Amniotic stem cell (primary cell): ENCODE results near the gene SNTB2.
"Not testable (repeated sequence)": the region's sequence is repeated elsewhere in the genome, so short reads cannot be mapped to it uniquely, and the experiment has no call there.

ENCODE experiments used
- DNase-seq: peaks from one replicate; lab custom pipeline; 2025; lab: John Stamatoyannopoulos, UW

Gene SNTB2

GRCh38 chr16:69237296-69237695 is 50.3 kb downstream of the SNTB2 start:
- no peak for DNase-seq

- no peak for DNase-seq
Measured at GRCh38 chr16:69239851-69240250, 52.9 kb downstream of the SNTB2 start.

DNA sequence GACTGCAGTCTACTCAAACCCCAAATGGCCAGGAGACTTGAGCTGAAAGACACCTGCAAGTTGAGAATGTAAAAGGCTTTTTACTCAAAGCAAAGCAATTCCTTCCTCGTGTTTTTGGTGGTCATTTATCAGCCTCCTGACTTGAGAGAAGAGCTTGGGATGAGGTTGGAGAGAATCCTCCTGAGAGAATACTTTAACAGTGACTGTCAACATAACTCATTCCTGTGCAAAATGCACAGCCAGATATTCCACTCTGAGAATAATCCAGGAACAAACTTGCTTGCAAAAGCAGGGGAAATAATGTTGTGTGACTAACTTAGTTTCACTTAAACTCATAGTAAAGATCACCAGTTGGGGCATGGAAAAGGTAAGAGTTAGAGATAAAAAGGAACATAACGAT is 53.4 kb downstream of the SNTB2 start:
- DNase-seq = no peak

GRCh38 chr16:69241926-69242325 is 55.0 kb downstream of the SNTB2 start:
- no peak for DNase-seq

GRCh38 chr16:69243479-69243878 is 56.5 kb downstream of the SNTB2 start:
- DNase-seq = no peak

DNA sequence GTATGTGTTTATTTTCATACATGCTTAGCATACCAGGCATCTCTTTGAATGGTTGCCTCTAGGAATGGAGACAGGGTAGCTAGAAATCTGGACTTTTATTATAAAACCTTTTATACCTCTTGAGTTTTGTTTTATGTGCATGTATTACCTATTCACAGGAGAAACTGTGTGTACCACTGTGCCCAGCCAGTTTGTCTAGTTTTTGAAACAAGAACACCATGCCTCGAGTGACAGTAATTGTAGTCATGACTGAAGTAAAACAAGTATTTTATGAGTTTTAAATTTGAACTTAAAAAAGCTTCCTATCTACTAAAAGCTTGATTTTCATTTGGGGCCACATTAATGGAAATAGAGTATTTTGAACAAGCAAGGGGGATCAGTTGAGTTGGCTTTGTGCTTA is 57.4 kb downstream of the SNTB2 start:
- DNase-seq = no peak

- no peak for DNase-seq
Measured at GRCh38 chr16:69250081-69250480, 63.1 kb downstream of the SNTB2 start.

DNA sequence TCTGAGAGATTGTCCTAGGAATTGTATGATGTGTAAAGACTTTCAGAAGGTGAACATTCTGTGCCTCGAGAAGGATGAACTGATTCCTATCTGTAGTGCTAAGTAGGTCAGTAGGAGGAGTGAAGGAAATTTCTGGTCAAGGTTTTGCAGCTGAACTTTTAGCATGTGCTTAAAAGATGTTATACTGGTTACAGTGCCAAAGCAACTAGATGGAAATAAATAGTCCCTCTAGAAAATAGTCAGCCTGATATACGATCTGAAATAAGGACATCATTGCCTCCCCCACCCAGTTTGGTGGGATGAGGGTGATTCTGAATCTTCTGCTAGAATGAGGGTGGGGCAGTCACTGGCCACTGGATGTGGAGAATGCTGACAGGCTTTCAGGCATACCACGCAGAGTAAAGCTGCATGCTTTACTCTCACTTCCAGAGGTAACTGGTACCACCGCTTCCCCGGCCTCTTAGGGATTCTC is 66.9 kb downstream of the SNTB2 start:
- DNase-seq = no peak

- not testable (repeated sequence) for DNase-seq
Measured at GRCh38 chr16:69259428-69259764, 72.4 kb downstream of the SNTB2 start.

DNA sequence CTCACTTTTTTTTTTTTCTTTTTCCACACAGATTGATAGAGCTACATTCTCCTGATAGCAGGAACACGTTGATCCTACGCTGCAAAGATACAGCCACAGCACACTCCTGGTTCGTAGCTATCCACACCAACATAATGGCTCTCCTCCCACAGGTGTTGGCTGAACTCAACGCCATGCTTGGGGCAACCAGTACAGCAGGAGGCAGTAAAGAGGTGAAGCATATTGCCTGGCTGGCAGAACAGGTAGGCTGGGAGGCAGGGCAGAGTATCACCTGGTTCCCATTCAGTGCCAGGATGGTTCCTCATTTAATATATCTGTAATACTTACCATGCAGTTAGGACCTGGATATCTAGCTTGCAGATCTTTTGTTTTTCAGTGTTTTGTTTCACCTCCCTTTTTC is 73.1 kb downstream of the SNTB2 start:
- DNase-seq = no peak

DNA sequence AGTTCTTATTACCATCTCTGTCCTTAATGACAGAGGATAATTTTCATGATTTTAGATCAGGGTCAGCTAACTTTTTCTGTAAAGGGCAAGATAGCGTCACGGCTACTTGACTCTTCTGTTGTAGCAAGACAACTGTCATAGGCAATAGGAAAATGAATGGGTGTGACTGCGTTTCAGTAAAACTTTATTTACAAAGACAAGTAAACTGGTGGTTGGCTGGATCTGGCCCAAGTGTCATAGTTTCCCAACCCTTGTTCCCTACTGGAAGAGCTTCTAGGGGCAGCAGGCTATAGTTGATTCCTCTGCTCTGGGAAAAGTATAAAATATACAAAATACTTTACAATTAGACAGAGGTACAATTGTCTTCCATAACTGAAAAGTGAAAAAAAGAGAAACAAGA is 73.5 kb downstream of the SNTB2 start:
- DNase-seq = no peak

- no peak for DNase-seq
Measured at GRCh38 chr16:69266334-69267063, 79.5 kb downstream of the SNTB2 start.

GRCh38 chr16:69267633-69268032 is 80.7 kb downstream of the SNTB2 start:
- no peak for DNase-seq

DNA sequence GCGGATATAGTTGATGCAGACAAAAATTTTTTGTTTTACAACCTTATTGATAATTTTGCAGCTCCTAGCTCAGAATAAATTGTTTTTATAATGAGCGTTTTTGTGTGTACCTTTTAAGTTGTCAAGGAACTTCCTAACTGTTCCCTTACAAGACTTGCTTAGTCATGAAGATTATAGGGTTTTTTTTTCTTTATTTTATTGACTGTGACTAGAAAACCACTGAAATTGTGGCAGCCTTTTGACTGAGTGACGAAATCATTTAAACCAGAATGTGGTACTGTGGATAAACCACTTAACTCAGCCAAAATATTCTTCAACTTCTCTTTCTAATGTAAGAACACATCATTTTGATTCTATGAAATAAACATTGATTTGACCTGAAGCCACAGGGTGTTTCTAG is 83.4 kb downstream of the SNTB2 start:
- no peak for DNase-seq

- DNase-seq = no peak
Measured at GRCh38 chr16:69270831-69271230, 83.9 kb downstream of the SNTB2 start.

DNA sequence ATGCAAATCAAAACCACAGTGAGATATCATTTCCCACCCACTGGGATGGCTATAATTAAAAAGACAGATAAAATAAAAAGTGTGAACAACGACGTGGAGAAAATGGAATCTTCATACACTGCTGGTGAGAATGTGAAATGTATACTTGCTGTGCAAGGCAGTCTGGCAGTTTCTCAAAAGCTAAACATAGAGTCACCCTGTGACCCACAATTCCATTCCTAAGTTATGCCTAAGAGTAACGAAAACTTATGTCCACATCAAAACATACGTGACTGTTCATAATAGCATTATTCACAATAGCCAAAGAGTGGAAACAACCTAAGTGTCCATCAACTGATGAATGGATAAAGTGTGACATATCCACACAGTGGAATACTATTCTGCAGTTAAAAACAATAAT is 86.0 kb downstream of the SNTB2 start:
- no peak for DNase-seq

DNA sequence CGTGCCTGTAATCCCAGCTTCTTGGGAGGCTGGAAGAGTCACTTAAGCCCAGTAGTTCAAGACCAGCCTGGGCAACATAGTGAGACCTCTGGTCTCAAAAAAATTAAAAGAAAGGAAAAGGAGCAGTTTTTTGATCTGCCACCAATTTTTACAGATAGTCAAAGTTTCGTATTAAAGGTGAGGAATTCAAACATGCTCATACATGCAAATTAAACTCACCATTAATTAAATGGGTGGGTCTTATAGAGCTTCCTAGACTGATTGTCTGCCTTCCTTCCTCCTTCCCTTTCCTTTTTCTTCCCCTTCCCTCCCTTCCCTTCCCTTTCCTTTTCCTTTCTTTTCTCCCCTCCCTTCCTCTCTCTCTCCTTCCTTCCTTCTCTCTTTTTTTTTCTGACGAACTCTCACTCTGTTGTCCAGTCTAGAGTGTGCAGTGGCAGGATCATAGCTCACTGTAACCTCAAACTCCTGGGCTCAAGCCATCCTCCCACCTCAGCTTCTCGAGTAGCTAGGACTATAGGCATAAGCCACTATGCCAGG is 87.8 kb downstream of the SNTB2 start:
- DNase-seq = no peak

GRCh38 chr16:69276148-69277115 is 89.5 kb downstream of the SNTB2 start:
- peak; percentile 91 for DNase-seq

- no peak for DNase-seq
Measured at GRCh38 chr16:69277413-69277812, 90.4 kb downstream of the SNTB2 start.

DNA sequence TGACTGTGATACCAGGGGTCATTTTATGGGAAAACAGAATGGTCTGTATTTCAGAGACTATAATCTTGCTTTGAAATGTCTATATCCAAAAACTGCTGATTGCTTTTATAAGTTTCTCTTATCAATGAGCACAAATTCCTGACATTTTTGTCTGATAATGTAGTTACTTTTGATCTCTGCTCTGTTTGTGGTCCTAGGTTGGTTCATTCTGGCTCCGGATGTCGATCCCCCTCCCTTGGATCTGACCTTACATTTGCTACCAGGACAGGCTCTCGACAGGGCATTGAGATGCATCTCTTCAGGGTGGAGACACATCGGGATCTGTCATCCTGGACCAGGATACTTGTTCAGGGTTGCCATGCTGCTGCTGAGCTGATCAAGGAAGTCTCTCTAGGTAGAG is 96.9 kb downstream of the SNTB2 start:
- no peak for DNase-seq

- DNase-seq = no peak
Measured at GRCh38 chr16:69285240-69285639, 98.3 kb downstream of the SNTB2 start.

- DNase-seq = peak; percentile 54
Measured at GRCh38 chr16:69286941-69287713, 100.2 kb downstream of the SNTB2 start.
